ENCODE measurements around the gene SEMA4A. TPM values are rescaled to one million over a fixed set of nuclear protein-coding genes. Genes with fewer than 3 reads are reported as not detected.

SEMA4A gene
- total RNA-seq, 3 donors from 2014 or later = 2.1 to 7.6 (median 5.5) TPM

GRCh38 chr1:156225677-156226014, 72.3 kb downstream of the SEMA4A start:
- Histone ChIP-seq H3K4me3 (no peak overlapping the region), H3K9me3 (no peaks in the 10 kb centered on the region), H3K36me3 (ENCODE audit: low read depth) (peaks cover 5% of the 10 kb centered on the region), H3K4me1 (ENCODE audit: low read depth) (no peaks in the 10 kb centered on the region)
- TF ChIP-seq CTCF (IDR thresholded peaks at IDR 0.05) = peak; percentile 5
- no peak for DNase-seq
- ATAC-seq = no peak
- intact Hi-C loops (cut with DNase I, micrococcal nuclease) = loop anchor here in 1 of 2 donors (5.0 kb wide), 2 partner anchors 78 to 133 kb away; no protein-coding TSS in a partner anchor

DNA sequence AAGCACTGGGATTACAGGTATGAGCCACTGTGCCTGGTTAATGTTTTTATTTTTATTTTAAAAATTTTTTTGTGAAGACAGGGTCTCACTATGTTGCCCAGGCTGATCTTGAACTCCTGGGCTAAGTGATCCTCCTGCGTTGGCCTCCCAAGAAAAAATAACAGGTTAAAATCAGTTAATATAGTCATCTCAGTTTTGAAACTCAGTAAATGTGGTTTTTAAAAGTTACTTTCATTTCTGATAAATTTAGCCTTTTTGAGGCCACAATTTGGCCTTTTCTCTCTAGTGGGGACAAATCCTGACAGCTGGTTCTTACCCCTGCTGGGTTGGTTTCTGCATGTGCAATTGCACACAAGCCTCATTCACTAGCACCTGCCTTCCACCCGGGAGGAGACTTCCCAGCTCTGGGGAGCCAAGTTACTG, 72.7 kb downstream of the SEMA4A start:
- intact Hi-C loops (cut with DNase I, micrococcal nuclease) = loop anchor here in 1 of 2 donors (5.0 kb wide), 2 partner anchors 79 to 134 kb away; no protein-coding TSS in a partner anchor

DNA sequence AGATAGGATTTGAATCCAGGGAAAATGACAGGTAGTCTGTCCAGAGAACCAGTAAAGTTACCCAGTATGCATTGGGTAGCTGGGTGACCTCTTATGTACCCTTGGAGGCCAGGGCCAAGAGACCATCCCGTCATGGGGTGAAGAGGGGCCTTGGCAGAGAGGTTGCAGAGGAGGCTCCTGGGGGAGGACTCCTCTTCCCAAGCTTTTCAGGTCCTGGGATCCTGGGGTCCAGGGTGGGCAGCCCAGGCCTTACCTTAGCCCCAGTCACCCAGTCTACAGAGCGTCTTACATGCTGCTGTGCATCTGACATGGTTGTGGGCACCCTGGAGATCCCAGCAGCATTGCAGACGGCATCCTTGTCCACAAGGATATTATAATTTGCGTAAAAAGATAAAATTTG, 73.4 kb downstream of the SEMA4A start:
- no peaks in the 10 kb centered on the region for H3K4me1 ChIP-seq (ENCODE audit: low read depth)
- intact Hi-C loops (cut with DNase I, micrococcal nuclease) = loop anchor here in 1 of 2 donors (5.0 kb wide), 2 partner anchors 79 to 134 kb away; no protein-coding TSS in a partner anchor
- ATAC-seq (no peak), DNase-seq (no peak)
- TF ChIP-seq CTCF (IDR thresholded peaks at IDR 0.05) = no peak
- H3K9me3 ChIP-seq = no peaks in the 10 kb centered on the region
- H3K4me3 ChIP-seq = no peak overlapping the region
- H3K36me3 ChIP-seq (ENCODE audit: low read depth) = peaks cover 5% of the 10 kb centered on the region

More for the DNA sequence above, 72.7 kb downstream of the SEMA4A start:
- Histone ChIP-seq H3K9me3 (no peaks in the 10 kb centered on the region), H3K4me3 (no peak overlapping the region), H3K4me1 (ENCODE audit: low read depth) (no peaks in the 10 kb centered on the region), H3K36me3 (ENCODE audit: low read depth) (peaks cover 5% of the 10 kb centered on the region)
- ATAC-seq = no peak
- no peak for TF ChIP-seq CTCF (IDR thresholded peaks at IDR 0.05)
- DNase-seq = no peak

Other genes starting within 250 kb of the SEMA4A start
- 10 to 100 TPM; 21.8 to 29.7 (median 23.5) TPM for gene RIT1, start 242.2 kb upstream of the SEMA4A start, total RNA-seq
- 10 to 100 TPM; 52.9 to 59.5 (median 58.6) TPM for gene KHDC4, start 219.2 kb upstream of the SEMA4A start, total RNA-seq
- 1 to 10 TPM; 1.2 to 4.2 (median 3.3) TPM for gene RXFP4, start 211.9 kb upstream of the SEMA4A start, total RNA-seq
- gene ARHGEF2, start 175.0 kb upstream of the SEMA4A start, total RNA-seq = 100 to 1,000 TPM in 1 of 3 donors, 10 to 100 TPM in 2; 79.7 to 132 (median 90.5) TPM
- 100 to 1,000 TPM; 144 to 203 (median 164) TPM for gene SSR2, start 132.6 kb upstream of the SEMA4A start, total RNA-seq
- 10 to 100 TPM; 23.7 to 36.9 (median 23.9) TPM for gene UBQLN4, start 99.8 kb upstream of the SEMA4A start, total RNA-seq
- gene LAMTOR2, start 98.8 kb upstream of the SEMA4A start, total RNA-seq = 10 to 100 TPM; 49.8 to 73.4 (median 60.7) TPM
- 100 to 1,000 TPM in 2 of 3 donors, 10 to 100 TPM in 1; 85.1 to 242 (median 158) TPM for gene RAB25, start 92.4 kb upstream of the SEMA4A start, total RNA-seq
- gene MEX3A, start 71.1 kb upstream of the SEMA4A start, total RNA-seq = 1 to 10 TPM in 1 of 3 donors, under 1 TPM in 2; 0.32 to 2.5 (median 0.66) TPM
- gene LMNA, start 38.9 kb upstream of the SEMA4A start, total RNA-seq = 100 to 1,000 TPM; 263 to 334 (median 308) TPM
- gene SLC25A44, start 40.5 kb downstream of the SEMA4A start, total RNA-seq = 10 to 100 TPM; 19.8 to 31.1 (median 24.8) TPM
- 10 to 100 TPM; 38.1 to 46.8 (median 43.6) TPM for gene PMF1, start 59.4 kb downstream of the SEMA4A start, total RNA-seq
- 1 to 10 TPM; 1.4 to 4.6 (median 2.4) TPM for gene BGLAP, start 88.6 kb downstream of the SEMA4A start, total RNA-seq
- gene PAQR6, start 94.5 kb downstream of the SEMA4A start, total RNA-seq = 1 to 10 TPM; 1.5 to 6.2 (median 1.9) TPM
- 10 to 100 TPM; 72.9 to 89.5 (median 81.1) TPM for gene SMG5, start 129.2 kb downstream of the SEMA4A start, total RNA-seq
- gene TMEM79, start 130.7 kb downstream of the SEMA4A start, total RNA-seq = 1 to 10 TPM; 3.9 to 6.0 (median 4.1) TPM
- 10 to 100 TPM; 33.0 to 50.1 (median 35.3) TPM for gene GLMP, start 142.1 kb downstream of the SEMA4A start, total RNA-seq
- not detected for gene VHLL, start 145.7 kb downstream of the SEMA4A start, total RNA-seq
- 100 to 1,000 TPM; 117 to 157 (median 133) TPM for gene CCT3, start 184.7 kb downstream of the SEMA4A start, total RNA-seq
- gene TSACC, start 184.9 kb downstream of the SEMA4A start, total RNA-seq = under 1 TPM in 1 of 3 donors, not detected in 2; 0.87 TPM
- not detected for gene RHBG, start 215.6 kb downstream of the SEMA4A start, total RNA-seq